Placental pericyte (primary cell): ENCODE measurements around the gene SLC16A9. TPM values are rescaled to one million over a fixed set of nuclear protein-coding genes. Genes with fewer than 3 reads are reported as not detected.

Source experiments
- total RNA-seq: library from RNA; depleted of rRNA; stranded (reverse); fragments of >200 nt; gene quantifications from 2 replicates; pipeline ENCODE4 v1.2.3, GENCODE V29; 2012

SLC16A9 gene, protein sequence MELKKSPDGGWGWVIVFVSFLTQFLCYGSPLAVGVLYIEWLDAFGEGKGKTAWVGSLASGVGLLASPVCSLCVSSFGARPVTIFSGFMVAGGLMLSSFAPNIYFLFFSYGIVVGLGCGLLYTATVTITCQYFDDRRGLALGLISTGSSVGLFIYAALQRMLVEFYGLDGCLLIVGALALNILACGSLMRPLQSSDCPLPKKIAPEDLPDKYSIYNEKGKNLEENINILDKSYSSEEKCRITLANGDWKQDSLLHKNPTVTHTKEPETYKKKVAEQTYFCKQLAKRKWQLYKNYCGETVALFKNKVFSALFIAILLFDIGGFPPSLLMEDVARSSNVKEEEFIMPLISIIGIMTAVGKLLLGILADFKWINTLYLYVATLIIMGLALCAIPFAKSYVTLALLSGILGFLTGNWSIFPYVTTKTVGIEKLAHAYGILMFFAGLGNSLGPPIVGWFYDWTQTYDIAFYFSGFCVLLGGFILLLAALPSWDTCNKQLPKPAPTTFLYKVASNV
- total RNA-seq, result under 0.01 TPM in 1 of 2 replicates, not detected in the other

DNA sequence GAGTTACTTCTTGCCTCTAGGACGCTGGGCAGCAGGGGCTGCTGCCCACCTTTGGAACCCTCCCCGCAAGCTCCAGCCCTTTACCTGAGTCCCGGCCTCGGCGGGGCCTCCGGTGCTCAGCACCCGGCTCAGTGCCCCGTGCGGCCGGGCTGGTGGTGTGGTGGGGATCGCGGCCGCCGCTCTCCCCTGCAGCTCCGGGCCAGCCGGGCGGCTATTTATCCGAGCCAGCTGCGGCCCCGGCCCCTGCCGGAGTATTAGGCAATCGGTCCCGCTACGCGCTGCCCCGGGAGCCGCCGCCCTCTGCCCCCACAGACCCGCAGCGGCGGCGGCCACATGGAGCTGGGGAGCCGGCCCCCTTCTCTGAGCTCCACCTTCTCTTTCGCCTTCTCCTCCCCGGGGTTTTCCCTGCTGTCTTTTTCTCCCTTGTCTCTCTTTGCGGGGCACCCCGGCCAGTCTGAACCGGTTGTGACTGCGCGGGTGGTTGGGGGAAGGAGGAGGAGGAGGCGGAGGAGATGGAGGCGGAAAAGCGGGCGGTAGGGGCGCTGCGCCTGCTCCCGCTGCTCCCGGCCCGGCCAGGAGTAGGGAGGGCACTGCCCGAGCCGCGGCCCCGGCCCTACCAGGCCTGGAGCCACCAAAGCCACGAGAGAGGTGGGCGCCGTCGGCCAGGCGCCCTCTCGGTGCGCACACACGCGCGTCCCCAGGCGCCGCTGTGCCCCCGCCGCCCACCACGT is at the start of gene SLC16A9:
TSS of gene SLC16A9 (minus strand) at position 456 of the 731 bp plus-strand sequence. CDS start 25,559 bp downstream, outside the sequence.

DNA sequence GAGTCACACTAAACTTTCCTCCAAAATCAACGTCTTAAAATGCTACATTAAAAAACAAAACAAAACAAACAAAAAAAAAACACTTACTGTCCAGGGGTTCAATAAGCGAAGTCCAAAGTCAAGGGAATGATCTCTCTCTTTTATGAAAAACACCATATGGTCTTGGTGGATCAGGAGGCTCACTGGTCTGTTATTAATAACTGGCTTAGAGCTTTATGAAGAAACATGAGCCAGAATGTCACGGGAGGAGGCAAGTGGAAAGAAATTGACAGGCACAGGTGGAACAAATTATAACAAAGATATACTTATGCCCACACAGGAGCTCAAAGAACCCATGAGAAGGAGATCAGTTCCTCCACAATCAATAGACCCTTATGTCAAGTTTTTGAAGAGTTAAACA is 43.6 kb upstream of the SLC16A9 start, which contains the start of gene MRLN:
TSS of gene MRLN (minus strand) at position 189 of the 400 bp plus-strand sequence.

Other genes starting within 250 kb of the SLC16A9 start
- not detected in 2 replicates for gene MRLN, start 43.6 kb upstream of the SLC16A9 start, total RNA-seq
- 27.1 and 33.9 TPM in 2 replicates for gene CCDC6, start 196.7 kb upstream of the SLC16A9 start, total RNA-seq